ENCODE results near the gene SPATA13. TPM values are rescaled to one million over a fixed set of nuclear protein-coding genes. Genes with fewer than 3 reads are reported as not detected.

The SPATA13 gene
- total RNA-seq, 2 donors from 2014 or later: 85.2 to 163 TPM

DNA sequence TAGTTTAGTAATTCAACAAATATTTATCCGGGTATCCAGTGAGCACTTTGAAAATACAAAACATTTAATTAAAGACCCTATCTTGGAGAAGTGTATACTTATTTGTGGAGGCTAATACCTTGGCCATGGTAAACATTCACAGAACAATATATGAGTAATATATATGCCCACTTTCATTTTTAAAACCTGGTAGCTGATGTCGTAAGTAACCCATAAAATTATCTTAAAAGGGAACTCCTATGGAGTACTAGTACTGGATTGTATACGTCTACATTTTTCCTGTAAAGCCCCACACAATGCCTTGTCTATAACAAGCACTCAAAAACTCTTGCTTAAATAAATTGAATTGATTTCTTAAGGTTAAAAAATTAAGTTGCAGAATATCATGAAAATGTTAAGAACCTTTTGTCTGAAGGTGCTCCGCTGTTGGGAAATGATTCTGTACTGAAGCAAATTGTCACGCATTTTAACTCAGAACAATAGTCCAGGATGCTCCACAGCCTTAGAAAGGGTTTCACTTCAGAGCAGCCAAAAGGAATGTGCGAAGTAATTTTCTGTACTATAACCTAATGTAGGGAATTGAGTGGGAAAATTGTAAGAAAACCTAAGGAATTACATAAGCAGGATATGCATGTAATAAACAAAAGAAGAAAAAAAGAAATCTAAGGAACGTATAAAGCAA is 90.0 kb downstream of the SPATA13 start:
- Histone ChIP-seq H3K27me3 (replicated peaks; ENCODE audit: insufficient read depth) (no peaks in the 10 kb centered on the region), H3K27ac (no peak overlapping the region), H3K4me1 (replicated peaks) (no peaks in the 10 kb centered on the region), H3K4me3 (no peak overlapping the region), H3K9me3 (no peaks in the 10 kb centered on the region), H3K36me3 (no peaks in the 10 kb centered on the region)
- 76% methylated on average over 7 of the region's 7 CpGs for WGBS
- TF ChIP-seq CTCF (IDR thresholded peaks at IDR 0.05): no peak
- no peak for TF ChIP-seq POLR2AphosphoS5 (IDR thresholded peaks at IDR 0.05)
- no peak for TF ChIP-seq POLR2A (IDR thresholded peaks at IDR 0.05)
- no peak for DNase-seq (ENCODE audit: low spot score)
- intact Hi-C loops (cut with DNase I): no loop called here

DNA sequence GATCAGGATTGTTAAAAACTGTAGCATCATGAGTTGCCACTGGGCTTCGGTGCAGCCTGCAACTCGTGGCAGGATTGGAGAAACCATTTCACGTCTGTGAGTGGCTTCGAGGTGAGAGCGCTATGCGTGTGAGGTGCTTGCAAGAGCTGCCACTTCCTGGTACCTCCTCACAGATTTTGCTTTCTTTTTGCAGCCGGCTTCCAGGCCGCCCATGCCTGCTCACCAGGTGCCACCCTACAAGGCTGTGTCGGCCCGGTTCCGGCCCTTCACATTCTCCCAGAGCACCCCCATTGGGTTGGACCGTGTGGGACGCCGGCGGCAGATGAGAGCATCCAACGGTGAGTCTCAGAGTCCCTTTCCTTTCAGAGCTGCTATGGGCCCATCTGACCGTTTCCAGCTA is 91.0 kb downstream of the SPATA13 start:
- TF ChIP-seq POLR2AphosphoS5 (IDR thresholded peaks at IDR 0.05): no peak
- no peak for TF ChIP-seq CTCF (IDR thresholded peaks at IDR 0.05)
- TF ChIP-seq POLR2A (IDR thresholded peaks at IDR 0.05): no peak
- H3K36me3 ChIP-seq: no peaks in the 10 kb centered on the region
- intact Hi-C loops (cut with DNase I): no loop called here
- no peaks in the 10 kb centered on the region for H3K4me1 ChIP-seq (replicated peaks)
- H3K27ac ChIP-seq: no peak overlapping the region
- WGBS: 95% methylated on average over 17 of the region's 17 CpGs
- H3K4me3 ChIP-seq: no peak overlapping the region
- no peaks in the 10 kb centered on the region for H3K27me3 ChIP-seq (replicated peaks; ENCODE audit: insufficient read depth)
- no peaks in the 10 kb centered on the region for H3K9me3 ChIP-seq
- no peak for DNase-seq (ENCODE audit: low spot score)

DNA sequence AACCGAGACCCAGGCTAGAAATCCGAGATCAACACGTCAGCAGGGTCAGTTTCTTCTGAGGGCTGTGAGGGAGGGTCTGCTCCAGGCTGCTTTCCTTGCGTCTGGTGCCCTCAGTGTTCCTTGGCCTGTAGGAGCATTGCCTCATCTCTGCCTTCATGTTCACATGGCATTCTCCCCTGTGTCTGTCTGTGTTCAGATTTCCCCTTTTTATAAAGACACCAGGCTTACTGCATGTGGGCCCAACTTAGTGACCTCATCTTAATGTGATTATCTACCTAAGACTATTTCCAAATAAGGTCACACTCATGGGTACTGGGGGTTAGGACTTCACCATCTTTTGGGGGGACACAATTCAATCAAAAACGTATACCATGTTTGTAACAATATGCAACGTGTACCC is 91.6 kb downstream of the SPATA13 start:
- 83% methylated on average over 6 of the region's 6 CpGs for WGBS
- Histone ChIP-seq H3K36me3 (no peaks in the 10 kb centered on the region), H3K4me3 (no peak overlapping the region)

GRCh38 chr13:24253520-24254145 is 93.1 kb downstream of the SPATA13 start:
- no peak for DNase-seq (ENCODE audit: low spot score)
- H3K27ac ChIP-seq: no peak overlapping the region

More for the DNA sequence above, 91.6 kb downstream of the SPATA13 start:
- intact Hi-C loops (cut with DNase I): no loop called here
- TF ChIP-seq POLR2A (IDR thresholded peaks at IDR 0.05) (no peak), CTCF (IDR thresholded peaks at IDR 0.05) (no peak), POLR2AphosphoS5 (IDR thresholded peaks at IDR 0.05) (no peak)
- H3K4me1 ChIP-seq (replicated peaks): no peaks in the 10 kb centered on the region
- no peak for DNase-seq (ENCODE audit: low spot score)
- H3K9me3 ChIP-seq: no peaks in the 10 kb centered on the region
- H3K27ac ChIP-seq: no peak overlapping the region
- no peaks in the 10 kb centered on the region for H3K27me3 ChIP-seq (replicated peaks; ENCODE audit: insufficient read depth)

More at GRCh38 chr13:24253520-24254145, 93.1 kb downstream of the SPATA13 start:
- WGBS: 85% methylated on average over 9 of the region's 9 CpGs
- H3K4me1 ChIP-seq (replicated peaks): no peaks in the 10 kb centered on the region
- no peak overlapping the region for H3K4me3 ChIP-seq
- H3K36me3 ChIP-seq: no peaks in the 10 kb centered on the region
- TF ChIP-seq CTCF (IDR thresholded peaks at IDR 0.05) (no peak), POLR2AphosphoS5 (IDR thresholded peaks at IDR 0.05) (no peak), POLR2A (IDR thresholded peaks at IDR 0.05) (no peak)
- intact Hi-C loops (cut with DNase I): no loop called here
- no peaks in the 10 kb centered on the region for H3K27me3 ChIP-seq (replicated peaks; ENCODE audit: insufficient read depth)
- no peaks in the 10 kb centered on the region for H3K9me3 ChIP-seq
